MM.1S (cell line): ENCODE results near the gene CSDE1.

Experiments
- DNase-seq: peaks from one replicate; pipeline ENCODE4 v3.0.0-alpha.2; 2015
- H2AFZ ChIP-seq: fragments of 300-600 bp; sonication (generic); 2 replicates; pipeline ENCODE4 v1.6.0; 2016; ENCODE audit warnings: antibody characterized with exemption, low read length
- H3F3A ChIP-seq: fragments of 300-600 bp; sonication (generic); 2 replicates; pipeline ENCODE4 v1.6.1; 2016; ENCODE audit warnings: mild to moderate bottlenecking, antibody characterized with exemption, low read length, moderate library complexity, mixed read lengths; ENCODE audit not compliant: insufficient read depth
- H3K27ac ChIP-seq: fragments of 300-600 bp; sonication (generic); 2 replicates; pipeline ENCODE4 v1.5.1; 2016; ENCODE audit warnings: mild to moderate bottlenecking, low read length
- H3K27me3 ChIP-seq: fragments of 300-600 bp; sonication (generic); replicated peaks from 2 replicates; pipeline ENCODE4 v1.6.0; 2016; ENCODE audit warnings: low read length; ENCODE audit not compliant: insufficient read depth
- H3K36me3 ChIP-seq: fragments of 300-600 bp; sonication (generic); replicated peaks from 2 replicates; pipeline ENCODE4 v1.6.1; 2016; ENCODE audit warnings: mild to moderate bottlenecking, low read length, mixed read lengths; ENCODE audit not compliant: insufficient read depth
- H3K4me1 ChIP-seq: fragments of 300-600 bp; sonication (generic); 2 replicates; pipeline ENCODE4 v1.6.1; 2016; ENCODE audit warnings: low read length, mixed read lengths
- H3K4me2 ChIP-seq: fragments of 300-600 bp; sonication (generic); 2 replicates; pipeline ENCODE4 v1.6.0; 2016; ENCODE audit warnings: low read depth, low read length
- H3K4me3 ChIP-seq: fragments of 300-600 bp; sonication (generic); 2 replicates; pipeline ENCODE4 v1.5.1; 2016; ENCODE audit warnings: low read length, mixed read lengths
- H3K79me2 ChIP-seq: fragments of 300-600 bp; sonication (generic); 2 replicates; pipeline ENCODE4 v1.6.1; 2016; ENCODE audit warnings: mixed run types, low read length, mixed read lengths
- H3K9ac ChIP-seq: fragments of 300-600 bp; sonication (generic); 2 replicates; pipeline ENCODE4 v1.6.1; 2016; ENCODE audit warnings: low read length, mixed read lengths
- H3K9me2 ChIP-seq: fragments of 300-600 bp; sonication (generic); replicated peaks from 2 replicates; pipeline ENCODE4 v1.6.1; 2016; ENCODE audit warnings: mild to moderate bottlenecking, low read length, mixed read lengths; ENCODE audit not compliant: insufficient read depth
- H3K9me3 ChIP-seq: fragments of 300-600 bp; sonication (generic); replicated peaks from 2 replicates; pipeline ENCODE4 v1.6.1; 2016; ENCODE audit warnings: mild to moderate bottlenecking, low read length, mixed read lengths; ENCODE audit not compliant: insufficient read depth
- H4K20me1 ChIP-seq: fragments of 300-600 bp; sonication (generic); 2 replicates; pipeline ENCODE4 v1.6.1; 2016; ENCODE audit warnings: mild to moderate bottlenecking, low read length, moderate library complexity, mixed read lengths; ENCODE audit not compliant: insufficient read depth
- EZH2 ChIP-seq: fragments of 300-600 bp; sonication (generic); optimal IDR thresholded peaks from 2 replicates; pipeline ENCODE3; 2017; ENCODE audit warnings: low read depth, mild to moderate bottlenecking, antibody characterized with exemption, low read length, mixed read lengths
- EZH2phosphoT487 ChIP-seq: fragments of 300-600 bp; sonication (generic); IDR thresholded peaks from 2 replicates; pipeline ENCODE4 v1.6.1; 2018; ENCODE audit warnings: antibody characterized with exemption, low read length
- TF ChIP-seq, protein P1 (sequence below): fragments of 300-600 bp; sonication (generic); IDR thresholded peaks from 2 replicates; pipeline ENCODE4 v1.5.1; 2016; ENCODE audit warnings: antibody characterized with exemption, low read length, mixed read lengths

CSDE1 gene

DNA sequence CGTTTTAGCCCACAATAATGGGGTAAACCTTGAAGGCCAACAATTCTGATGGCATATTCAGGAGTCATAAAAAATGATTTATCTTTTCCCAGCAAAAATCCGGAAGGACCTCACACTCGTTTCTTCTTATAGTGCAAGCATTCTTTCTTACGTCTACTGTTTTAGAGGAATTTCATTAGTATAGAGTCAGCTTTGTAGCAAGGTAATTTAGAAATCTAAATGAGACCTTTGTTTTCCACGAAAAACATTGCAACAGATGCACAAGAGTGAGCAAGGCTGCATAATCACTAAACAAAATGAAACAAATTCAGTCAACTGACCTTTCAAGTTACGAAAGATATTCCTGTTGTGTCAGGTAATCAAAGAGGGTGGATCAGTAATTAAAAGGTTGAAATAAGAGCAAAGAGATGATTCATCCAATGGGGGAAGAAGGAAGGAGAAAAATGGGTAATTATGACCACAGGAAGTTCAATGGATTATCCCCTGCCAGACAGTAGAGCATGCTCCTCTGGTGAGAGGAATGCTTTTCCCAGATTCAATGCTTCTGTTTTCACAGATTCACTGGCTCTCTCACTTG lies 560 bp upstream of the CSDE1 start:
- Histone ChIP-seq H3K79me2 (peaks cover 42% of the 10 kb centered on the region), H3K4me3 (peak overlapping the region; percentile 99)
- TF ChIP-seq, protein P1, sequence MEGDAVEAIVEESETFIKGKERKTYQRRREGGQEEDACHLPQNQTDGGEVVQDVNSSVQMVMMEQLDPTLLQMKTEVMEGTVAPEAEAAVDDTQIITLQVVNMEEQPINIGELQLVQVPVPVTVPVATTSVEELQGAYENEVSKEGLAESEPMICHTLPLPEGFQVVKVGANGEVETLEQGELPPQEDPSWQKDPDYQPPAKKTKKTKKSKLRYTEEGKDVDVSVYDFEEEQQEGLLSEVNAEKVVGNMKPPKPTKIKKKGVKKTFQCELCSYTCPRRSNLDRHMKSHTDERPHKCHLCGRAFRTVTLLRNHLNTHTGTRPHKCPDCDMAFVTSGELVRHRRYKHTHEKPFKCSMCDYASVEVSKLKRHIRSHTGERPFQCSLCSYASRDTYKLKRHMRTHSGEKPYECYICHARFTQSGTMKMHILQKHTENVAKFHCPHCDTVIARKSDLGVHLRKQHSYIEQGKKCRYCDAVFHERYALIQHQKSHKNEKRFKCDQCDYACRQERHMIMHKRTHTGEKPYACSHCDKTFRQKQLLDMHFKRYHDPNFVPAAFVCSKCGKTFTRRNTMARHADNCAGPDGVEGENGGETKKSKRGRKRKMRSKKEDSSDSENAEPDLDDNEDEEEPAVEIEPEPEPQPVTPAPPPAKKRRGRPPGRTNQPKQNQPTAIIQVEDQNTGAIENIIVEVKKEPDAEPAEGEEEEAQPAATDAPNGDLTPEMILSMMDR: no peak
- TF ChIP-seq EZH2phosphoT487 (no peak), EZH2 (no peak)

DNA sequence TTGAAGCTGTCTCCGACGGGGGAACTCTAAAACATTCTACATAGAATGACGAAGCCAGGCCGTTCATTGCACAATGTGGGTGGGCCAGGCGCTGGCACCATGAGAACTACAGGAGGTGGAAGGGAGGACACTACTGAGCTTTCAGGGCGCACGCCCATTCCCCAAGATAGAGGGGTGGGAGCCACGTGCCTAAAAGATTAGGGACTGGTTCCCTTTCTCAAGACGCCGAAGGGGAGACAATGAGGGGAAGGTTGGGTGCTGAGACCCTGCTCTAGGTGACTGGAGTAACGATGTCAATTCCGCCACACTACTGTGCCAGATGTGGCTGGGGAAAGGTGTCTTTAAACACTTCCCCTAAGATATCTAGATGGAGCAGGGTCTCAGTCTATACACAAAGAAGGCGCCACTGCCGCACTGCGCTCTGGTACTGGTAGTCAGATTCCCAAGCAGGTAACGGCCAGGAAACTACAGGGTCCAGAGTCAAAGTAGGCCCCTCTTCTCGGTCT lies 782 bp downstream of the CSDE1 start:
- no peaks in the 10 kb centered on the region for H3K27me3 ChIP-seq
- peaks cover 23% of the 10 kb centered on the region; the same call in 1 of the 2 replicates for H3K4me1 ChIP-seq
- peak; percentile 8 for DNase-seq
- H3F3A ChIP-seq: peaks cover 19% of the 10 kb centered on the region
- TF ChIP-seq, protein P1: no peak
- no peak for TF ChIP-seq EZH2phosphoT487
- TF ChIP-seq EZH2: no peak
- no peaks in the 10 kb centered on the region for H3K9me2 ChIP-seq
- H4K20me1 ChIP-seq: peaks cover 27% of the 10 kb centered on the region
- H3K36me3 ChIP-seq: no peaks in the 10 kb centered on the region
- no peaks in the 10 kb centered on the region for H3K9me3 ChIP-seq
- H3K4me3 ChIP-seq: peak overlapping the region; percentile 99
- peak overlapping the region; percentile 99 for H3K9ac ChIP-seq
- H3K4me2 ChIP-seq: peak overlapping the region; percentile 82
- peaks cover 55% of the 10 kb centered on the region for H3K79me2 ChIP-seq
- H2AFZ ChIP-seq: no peak overlapping the region
- H3K27ac ChIP-seq: peak overlapping the region; percentile 92

More for the DNA sequence above, 560 bp upstream of the CSDE1 start:
- Histone ChIP-seq H2AFZ (peak overlapping the region; percentile 89), H3K27me3 (no peaks in the 10 kb centered on the region), H3F3A (peaks cover 19% of the 10 kb centered on the region), H3K4me1 (peaks cover 16% of the 10 kb centered on the region; the same call in 1 of the 2 replicates), H3K9ac (peak overlapping the region; percentile 99; the same call in 1 of the 2 replicates), H3K4me2 (peak overlapping the region; percentile 77), H3K9me3 (no peaks in the 10 kb centered on the region), H3K27ac (peak overlapping the region; percentile 92; the same call in 1 of the 2 replicates), H4K20me1 (peaks cover 14% of the 10 kb centered on the region; the same call in 1 of the 2 replicates), H3K9me2 (no peaks in the 10 kb centered on the region), H3K36me3 (no peaks in the 10 kb centered on the region)
- DNase-seq: no peak

DNA sequence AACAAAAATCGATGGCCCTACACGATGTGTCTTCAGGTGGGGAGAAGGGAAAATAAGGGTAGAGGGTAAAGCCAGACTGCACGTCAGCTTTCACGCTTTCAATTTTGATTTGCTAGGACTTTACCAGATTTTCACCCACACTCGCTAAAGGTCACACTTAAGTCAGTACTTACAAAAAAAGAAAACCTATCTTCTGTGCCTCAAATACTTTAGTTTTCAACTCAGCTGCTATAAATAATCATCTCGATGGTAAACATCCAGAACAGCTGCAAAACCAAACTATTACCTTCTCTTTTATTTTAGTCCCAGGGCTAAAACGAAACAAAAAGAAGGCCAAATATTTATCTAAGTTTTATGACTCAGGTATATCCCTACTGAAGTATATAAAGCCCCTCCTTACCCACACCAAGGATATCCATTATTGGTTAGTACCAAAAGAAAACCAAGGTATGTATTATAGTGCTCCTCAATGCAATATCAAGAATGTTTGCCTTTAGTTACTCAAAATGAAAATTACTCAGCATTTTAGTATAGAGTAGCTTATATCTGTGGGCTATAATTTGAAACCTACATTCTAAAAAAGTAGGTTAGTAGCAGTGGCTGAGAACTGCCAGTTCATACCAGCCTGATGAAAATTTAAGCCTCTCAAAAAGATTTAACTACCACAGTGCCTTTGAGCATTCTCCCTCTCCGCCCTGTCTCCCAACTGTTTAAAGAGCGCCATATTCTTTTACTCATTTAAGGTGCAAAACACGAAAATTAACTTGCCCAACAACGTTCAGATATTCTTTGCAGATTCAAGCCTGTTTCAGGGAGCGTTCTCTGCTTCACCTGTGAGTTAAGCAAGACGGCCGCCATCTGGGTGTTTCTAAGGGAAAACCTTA lies 1.5 kb downstream of the CSDE1 start:
- Histone ChIP-seq H3K4me2 (peak overlapping the region; percentile 82), H3K4me1 (peaks cover 30% of the 10 kb centered on the region; the same call in 1 of the 2 replicates), H3K27me3 (no peaks in the 10 kb centered on the region), H3K36me3 (no peaks in the 10 kb centered on the region), H3F3A (peaks cover 19% of the 10 kb centered on the region), H4K20me1 (peaks cover 33% of the 10 kb centered on the region), H3K79me2 (peaks cover 63% of the 10 kb centered on the region), H3K4me3 (peak overlapping the region; percentile 99), H3K9ac (peak overlapping the region; percentile 99), H3K9me2 (no peaks in the 10 kb centered on the region), H2AFZ (no peak overlapping the region), H3K27ac (peak overlapping the region; percentile 92), H3K9me3 (no peaks in the 10 kb centered on the region)
- TF ChIP-seq EZH2 (no peak), EZH2phosphoT487 (no peak)
- TF ChIP-seq, protein P1: no peak
- peak; percentile 79 for DNase-seq
